HUES48 (cell line): ENCODE results near the gene SMARCAL1.

Experiments used
- H3K27ac ChIP-seq: one replicate; pipeline ENCODE4 v1.7.0; 2013; ENCODE audit warnings: low read depth, low read length, inconsistent platforms
- H3K27me3 ChIP-seq: 2 replicates; pipeline ENCODE4 v1.6.1; 2013; ENCODE audit warnings: mild to moderate bottlenecking, low read length; ENCODE audit not compliant: control insufficient read depth, insufficient read depth
- H3K36me3 ChIP-seq: 2 replicates; pipeline ENCODE4 v1.6.1; 2013; ENCODE audit warnings: low read length; ENCODE audit not compliant: control insufficient read depth, insufficient read depth
- H3K4me1 ChIP-seq: 2 replicates; pipeline ENCODE4 v1.6.1; 2013; ENCODE audit warnings: mild to moderate bottlenecking, low read length; ENCODE audit not compliant: control insufficient read depth, insufficient read depth
- H3K4me3 ChIP-seq: 2 replicates; pipeline ENCODE4 v1.5.1; 2013; ENCODE audit warnings: mild to moderate bottlenecking, low read depth, low read length
- H3K9ac ChIP-seq: 2 replicates; pipeline ENCODE4 v1.6.1; 2013; ENCODE audit warnings: mild to moderate bottlenecking, low read depth, low read length, moderate library complexity
- H3K9me3 ChIP-seq: 2 replicates; pipeline ENCODE4 v1.6.1; 2013; ENCODE audit warnings: low read length; ENCODE audit not compliant: control insufficient read depth, insufficient read depth

The SMARCAL1 gene

GRCh38 chr2:216478791-216479190, 66.5 kb downstream of the SMARCAL1 start:
- H3K9ac ChIP-seq = no peak overlapping the region
- peak overlapping the region; percentile 68 for H3K27ac ChIP-seq
- H3K36me3 ChIP-seq = peaks cover 25% of the 10 kb centered on the region

GRCh38 chr2:216480221-216480620, 67.9 kb downstream of the SMARCAL1 start:
- Histone ChIP-seq H3K4me3 (no peak overlapping the region), H3K27ac (no peak overlapping the region), H3K27me3 (no peaks in the 10 kb centered on the region), H3K36me3 (peaks cover 25% of the 10 kb centered on the region), H3K4me1 (0 out of 2 replicates have a peak, but pooled peaks cover 3% of the 10 kb centered on the region), H3K9me3 (no peaks in the 10 kb centered on the region), H3K9ac (no peak overlapping the region)

More at GRCh38 chr2:216478791-216479190, 66.5 kb downstream of the SMARCAL1 start:
- no peaks in the 10 kb centered on the region for H3K9me3 ChIP-seq
- 0 out of 2 replicates have a peak, but pooled peaks cover 3% of the 10 kb centered on the region for H3K4me1 ChIP-seq
- no peaks in the 10 kb centered on the region for H3K27me3 ChIP-seq
- H3K4me3 ChIP-seq = no peak overlapping the region

GRCh38 chr2:216482640-216483039, 70.4 kb downstream of the SMARCAL1 start:
- Histone ChIP-seq H3K27me3 (no peaks in the 10 kb centered on the region), H3K36me3 (peaks cover 19% of the 10 kb centered on the region), H3K4me3 (no peak overlapping the region), H3K9me3 (no peaks in the 10 kb centered on the region), H3K4me1 (0 out of 2 replicates have a peak, but pooled peaks cover 3% of the 10 kb centered on the region), H3K9ac (no peak overlapping the region), H3K27ac (no peak overlapping the region)

- no peaks in the 10 kb centered on the region for H3K27me3 ChIP-seq
- H3K4me3 ChIP-seq = no peak overlapping the region
- H3K27ac ChIP-seq = no peak overlapping the region
- H3K9ac ChIP-seq = no peak overlapping the region
- no peaks in the 10 kb centered on the region for H3K4me1 ChIP-seq
- peaks cover 7% of the 10 kb centered on the region; the same call in 1 of the 2 replicates for H3K36me3 ChIP-seq
- H3K9me3 ChIP-seq = no peaks in the 10 kb centered on the region
Measured at GRCh38 chr2:216485237-216485636, 73.0 kb downstream of the SMARCAL1 start.

GRCh38 chr2:216485745-216486144, 73.5 kb downstream of the SMARCAL1 start:
- Histone ChIP-seq H3K27ac (no peak overlapping the region), H3K9ac (no peak overlapping the region), H3K4me1 (no peaks in the 10 kb centered on the region)

GRCh38 chr2:216486271-216486670, 74.0 kb downstream of the SMARCAL1 start:
- no peak overlapping the region for H3K27ac ChIP-seq
- H3K9ac ChIP-seq = no peak overlapping the region
- peaks cover 7% of the 10 kb centered on the region; the same call in 1 of the 2 replicates for H3K36me3 ChIP-seq
- H3K9me3 ChIP-seq = no peaks in the 10 kb centered on the region
- no peak overlapping the region for H3K4me3 ChIP-seq
- no peaks in the 10 kb centered on the region for H3K4me1 ChIP-seq
- H3K27me3 ChIP-seq = no peaks in the 10 kb centered on the region

More at GRCh38 chr2:216485745-216486144, 73.5 kb downstream of the SMARCAL1 start:
- H3K9me3 ChIP-seq = no peaks in the 10 kb centered on the region
- H3K36me3 ChIP-seq = peaks cover 7% of the 10 kb centered on the region; the same call in 1 of the 2 replicates
- no peak overlapping the region for H3K4me3 ChIP-seq
- no peaks in the 10 kb centered on the region for H3K27me3 ChIP-seq

GRCh38 chr2:216486708-216487107, 74.4 kb downstream of the SMARCAL1 start:
- no peaks in the 10 kb centered on the region for H3K4me1 ChIP-seq
- H3K36me3 ChIP-seq = peaks cover 7% of the 10 kb centered on the region; the same call in 1 of the 2 replicates
- H3K27ac ChIP-seq = no peak overlapping the region
- H3K9me3 ChIP-seq = no peaks in the 10 kb centered on the region
- no peak overlapping the region for H3K9ac ChIP-seq
- H3K4me3 ChIP-seq = no peak overlapping the region
- H3K27me3 ChIP-seq = no peaks in the 10 kb centered on the region

GRCh38 chr2:216490061-216490460, 77.8 kb downstream of the SMARCAL1 start:
- Histone ChIP-seq H3K9me3 (no peaks in the 10 kb centered on the region), H3K27me3 (no peaks in the 10 kb centered on the region), H3K9ac (no peak overlapping the region), H3K4me1 (no peaks in the 10 kb centered on the region), H3K36me3 (no peaks in the 10 kb centered on the region), H3K27ac (no peak overlapping the region), H3K4me3 (no peak overlapping the region)

- H3K4me3 ChIP-seq = no peak overlapping the region
- H3K36me3 ChIP-seq = no peaks in the 10 kb centered on the region
- H3K27ac ChIP-seq = no peak overlapping the region
- H3K9me3 ChIP-seq = no peaks in the 10 kb centered on the region
- no peaks in the 10 kb centered on the region for H3K27me3 ChIP-seq
- H3K4me1 ChIP-seq = no peaks in the 10 kb centered on the region
- no peak overlapping the region for H3K9ac ChIP-seq
Measured at GRCh38 chr2:216491793-216492596, 79.7 kb downstream of the SMARCAL1 start.

DNA sequence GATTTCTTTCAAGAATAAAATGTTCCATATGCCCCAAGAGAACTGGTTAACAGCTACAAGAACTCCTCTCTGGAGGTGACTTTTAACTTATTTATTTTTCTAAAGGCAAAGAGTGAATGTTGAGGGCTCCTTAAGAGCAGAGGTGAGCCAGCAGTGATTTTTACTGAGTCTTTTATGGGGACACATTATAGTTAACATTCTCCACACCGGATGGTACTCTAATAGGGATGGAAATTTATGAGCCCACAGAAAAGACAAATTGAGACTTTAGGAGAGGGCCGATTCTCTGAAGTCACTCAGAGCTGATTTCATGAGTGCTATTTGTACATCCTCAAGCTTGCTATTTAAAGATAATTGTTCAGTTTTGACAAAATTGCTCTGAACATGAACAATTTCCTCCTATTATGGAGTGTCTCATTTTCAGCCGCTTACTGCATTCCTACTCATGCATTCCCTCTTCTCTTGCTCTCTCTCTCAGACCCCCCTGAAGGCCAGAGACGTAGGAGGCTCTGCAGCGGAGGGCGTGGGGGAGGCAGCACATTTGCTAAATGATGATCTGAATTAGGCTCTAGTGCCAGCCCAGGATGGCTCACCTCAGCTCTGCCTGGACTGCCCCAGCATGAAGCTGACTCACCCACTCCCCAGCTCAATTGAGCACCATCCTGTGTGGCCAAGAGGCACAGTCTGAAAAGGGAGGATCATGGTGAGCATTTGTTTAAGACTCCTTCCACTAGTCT, 80.5 kb downstream of the SMARCAL1 start:
- Histone ChIP-seq H3K4me3 (no peak overlapping the region), H3K27me3 (no peaks in the 10 kb centered on the region), H3K27ac (no peak overlapping the region), H3K36me3 (no peaks in the 10 kb centered on the region), H3K9me3 (no peaks in the 10 kb centered on the region), H3K4me1 (peaks cover 3% of the 10 kb centered on the region; the same call in 1 of the 2 replicates), H3K9ac (no peak overlapping the region)

DNA sequence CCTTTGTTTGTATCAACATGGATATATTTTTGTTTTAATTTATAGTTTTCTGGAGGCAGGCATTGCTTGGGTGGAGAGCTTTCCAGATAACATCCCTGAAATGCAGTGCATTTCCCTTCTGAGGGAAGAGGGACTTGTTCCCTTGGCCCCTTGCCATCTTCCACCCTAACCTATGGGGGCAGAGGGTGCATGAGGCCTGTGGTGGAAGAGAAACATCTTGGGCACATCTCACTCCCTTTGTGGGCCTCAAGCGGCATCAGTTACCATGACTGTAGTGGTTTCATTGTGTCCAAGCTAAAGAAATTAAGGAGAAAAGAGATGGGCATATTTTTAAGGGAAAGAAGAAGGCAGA, 81.0 kb downstream of the SMARCAL1 start:
- Histone ChIP-seq H3K36me3 (no peaks in the 10 kb centered on the region), H3K9me3 (no peaks in the 10 kb centered on the region), H3K4me1 (peaks cover 8% of the 10 kb centered on the region; the same call in 1 of the 2 replicates), H3K4me3 (no peak overlapping the region), H3K27ac (no peak overlapping the region), H3K9ac (no peak overlapping the region), H3K27me3 (no peaks in the 10 kb centered on the region)
